Osteoblast (primary cell): ENCODE results near the gene AIP. TPM values are rescaled to one million over a fixed set of nuclear protein-coding genes. Genes with fewer than 3 reads are reported as not detected.

Source experiments
- DNase-seq: peaks from one replicate; pipeline ENCODE4 v3.0.0; 2011; ENCODE audit warnings: low spot score, mixed read lengths; ENCODE audit not compliant: insufficient read length; ENCODE audit errors: missing footprints
- H2AFZ ChIP-seq: 2 replicates; pipeline ENCODE4 v1.6.0; 2011; ENCODE audit warnings: mild to moderate bottlenecking, low read length
- H3K27ac ChIP-seq: 2 replicates; pipeline ENCODE4 v1.5.1; 2011; ENCODE audit warnings: mild to moderate bottlenecking, low read depth, low read length, moderate library complexity
- H3K27me3 ChIP-seq: 2 replicates; pipeline ENCODE4 v1.6.0; 2012; ENCODE audit warnings: mild to moderate bottlenecking, control low read depth, inconsistent platforms, low read length, moderate library complexity; ENCODE audit not compliant: insufficient read depth
- H3K36me3 ChIP-seq: 2 replicates; pipeline ENCODE4 v1.5.1; 2011; ENCODE audit warnings: mild to moderate bottlenecking, low read length, control low read depth, moderate library complexity; ENCODE audit not compliant: insufficient read depth
- H3K4me1 ChIP-seq: 2 replicates; pipeline ENCODE4 v1.5.1; 2011; ENCODE audit warnings: mild to moderate bottlenecking, low read length, control low read depth, moderate library complexity; ENCODE audit not compliant: insufficient read depth
- H3K4me2 ChIP-seq: 2 replicates; pipeline ENCODE4 v1.6.0; 2011; ENCODE audit warnings: mild to moderate bottlenecking, low read length; ENCODE audit not compliant: insufficient read depth
- H3K4me3 ChIP-seq: fragments of 200-600 bp; sonication (generic); 3 replicates; pipeline ENCODE4 v1.5.1; 2012; ENCODE audit warnings: mild to moderate bottlenecking, low read length, inconsistent platforms; ENCODE audit not compliant: insufficient read depth
- H3K79me2 ChIP-seq: 2 replicates; pipeline ENCODE4 v1.6.0; 2012; ENCODE audit warnings: mild to moderate bottlenecking, low read length, control low read depth, inconsistent platforms; ENCODE audit not compliant: insufficient read depth
- H3K9me3 ChIP-seq: 2 replicates; pipeline ENCODE4 v1.5.1; 2011; ENCODE audit warnings: low read depth, low read length, control low read depth
- H4K20me1 ChIP-seq: 2 replicates; pipeline ENCODE4 v1.6.0; 2012; ENCODE audit warnings: mild to moderate bottlenecking, low read length, control low read depth; ENCODE audit not compliant: insufficient read depth
- CTCF ChIP-seq: IDR thresholded peaks from 2 replicates; pipeline ENCODE4 v1.5.1; 2011; ENCODE audit warnings: mild to moderate bottlenecking, low read depth, low read length, moderate library complexity; ENCODE audit errors: extremely low read depth
- total RNA-seq: library from RNA; depleted of rRNA; stranded (reverse); fragments of >200 nt; gene quantifications from 2 replicates; pipeline ENCODE4 v1.2.3, GENCODE V29; 2012

The AIP gene
- total RNA-seq, 1 donor, result 71.3 TPM

GRCh38 chr11:67449116-67449844 is 33.5 kb upstream of the AIP start:
- Histone ChIP-seq H3K4me2 (no peak overlapping the region), H3K36me3 (no peaks in the 10 kb centered on the region), H3K79me2 (no peaks in the 10 kb centered on the region), H3K27ac (no peak overlapping the region), H3K9me3 (no peaks in the 10 kb centered on the region), H2AFZ (no peak overlapping the region), H3K4me3 (no peak overlapping the region), H3K27me3 (peaks cover 3% of the 10 kb centered on the region), H3K4me1 (no peaks in the 10 kb centered on the region), H4K20me1 (no peaks in the 10 kb centered on the region)
- peak; percentile 89 for DNase-seq
- no peak for TF ChIP-seq CTCF

- Histone ChIP-seq H3K36me3 (no peaks in the 10 kb centered on the region), H3K27me3 (peaks cover 3% of the 10 kb centered on the region), H3K9me3 (no peaks in the 10 kb centered on the region), H3K4me1 (no peaks in the 10 kb centered on the region), H4K20me1 (no peaks in the 10 kb centered on the region), H3K27ac (no peak overlapping the region), H2AFZ (no peak overlapping the region), H3K4me3 (no peak overlapping the region), H3K4me2 (no peak overlapping the region), H3K79me2 (no peaks in the 10 kb centered on the region)
- TF ChIP-seq CTCF, result no peak
- DNase-seq, result peak; percentile 77
Measured at GRCh38 chr11:67450796-67451657, 31.8 kb upstream of the AIP start.

- H2AFZ ChIP-seq, result no peak overlapping the region
- H3K4me3 ChIP-seq, result no peak overlapping the region
- no peak for TF ChIP-seq CTCF
- no peaks in the 10 kb centered on the region for H3K4me1 ChIP-seq
- H3K36me3 ChIP-seq, result no peaks in the 10 kb centered on the region
- H3K27me3 ChIP-seq, result peaks cover 3% of the 10 kb centered on the region
- DNase-seq, result peak; percentile 62
- H4K20me1 ChIP-seq, result no peaks in the 10 kb centered on the region
- H3K79me2 ChIP-seq, result no peaks in the 10 kb centered on the region
- no peak overlapping the region for H3K27ac ChIP-seq
- H3K9me3 ChIP-seq, result no peaks in the 10 kb centered on the region
- H3K4me2 ChIP-seq, result no peak overlapping the region
Measured at GRCh38 chr11:67451658-67451976, 31.2 kb upstream of the AIP start.

- Histone ChIP-seq H2AFZ (no peak within 1 kb of the TSS), H3K27me3 (peaks cover 3% of the 10 kb centered on the region), H3K4me1 (no peaks in the 10 kb centered on the region), H4K20me1 (no peaks in the 10 kb centered on the region), H3K36me3 (no peaks in the 10 kb centered on the region), H3K4me3 (no peak within 1 kb of the TSS), H3K9me3 (no peaks in the 10 kb centered on the region), H3K79me2 (no peaks in the 10 kb centered on the region), H3K4me2 (no peak within 1 kb of the TSS), H3K27ac (no peak within 1 kb of the TSS)
- TF ChIP-seq CTCF, result no peak
- DNase-seq, result peak; percentile 80
Measured at GRCh38 chr11:67452141-67452952, 30.5 kb upstream of the AIP start, which contains the start of gene GPR152. Gene GPR152, minus strand, starts transcription at chr11:67452729. Its CDS starts 5 bp downstream, at chr11:67452724.
